H9 (cell line): ENCODE measurements around the gene RPL27A. TPM values are rescaled to one million over a fixed set of nuclear protein-coding genes. Genes with fewer than 3 reads are reported as not detected.
A peak's percentile ranks its signal among the peaks of the same experiment; 100 is the strongest.

Source experiments
- DNase-seq: peaks from one replicate; pipeline ENCODE4 v3.0.0-alpha.2; 2017
- H2AFZ ChIP-seq: one replicate; pipeline ENCODE4 v1.6.1; 2013; ENCODE audit warnings: mild to moderate bottlenecking, low read length, control low read depth, moderate library complexity
- H2AK5ac ChIP-seq: 2 replicates; pipeline ENCODE4 v1.6.1; 2013; ENCODE audit warnings: low read length, control low read depth, mixed read lengths; ENCODE audit not compliant: insufficient read length
- H2BK120ac ChIP-seq: one replicate; pipeline ENCODE4 v1.6.1; 2013; ENCODE audit warnings: low read depth, mild to moderate bottlenecking, low read length, control low read depth, inconsistent platforms; ENCODE audit not compliant: poor library complexity, severe bottlenecking
- H2BK12ac ChIP-seq: 2 replicates; pipeline ENCODE4 v1.6.1; 2013; ENCODE audit warnings: low read length, control low read depth, mixed read lengths, low read depth; ENCODE audit not compliant: insufficient read length
- H2BK15ac ChIP-seq: 2 replicates; pipeline ENCODE4 v1.6.1; 2013; ENCODE audit warnings: low read depth, low read length, control low read depth
- H2BK20ac ChIP-seq: one replicate; pipeline ENCODE4 v1.6.1; 2013; ENCODE audit warnings: low read depth, mild to moderate bottlenecking, low read length, control low read depth, inconsistent platforms; ENCODE audit not compliant: poor library complexity, severe bottlenecking
- H2BK5ac ChIP-seq: 2 replicates; pipeline ENCODE4 v1.6.1; 2013; ENCODE audit warnings: low read length, control low read depth, mixed read lengths; ENCODE audit not compliant: insufficient read length
- H3K14ac ChIP-seq: 2 replicates; pipeline ENCODE4 v1.6.1; 2013; ENCODE audit warnings: low read length, control low read depth; ENCODE audit not compliant: insufficient read depth
- H3K18ac ChIP-seq: 2 replicates; pipeline ENCODE4 v1.6.1; 2013; ENCODE audit warnings: low read depth, mild to moderate bottlenecking, mixed read lengths, low read length, control low read depth; ENCODE audit not compliant: insufficient read length
- H3K23ac ChIP-seq: 2 replicates; pipeline ENCODE4 v1.6.1; 2013; ENCODE audit warnings: low read length, control low read depth, mixed read lengths, low read depth; ENCODE audit not compliant: insufficient read length
- H3K23me2 ChIP-seq: 2 replicates; pipeline ENCODE4 v1.6.1; 2013; ENCODE audit warnings: low read depth, mild to moderate bottlenecking, mixed read lengths, low read length, control low read depth; ENCODE audit not compliant: insufficient read length, poor library complexity, severe bottlenecking
- H3K27ac ChIP-seq: 2 replicates; pipeline ENCODE4 v1.5.1; 2013; ENCODE audit warnings: low read length, control low read depth, mixed read lengths, low read depth; ENCODE audit not compliant: insufficient read length
- H3K27me3 ChIP-seq: 2 replicates; pipeline ENCODE4 v1.6.1; 2013; ENCODE audit warnings: low read length, control low read depth, inconsistent platforms; ENCODE audit not compliant: insufficient read depth
- H3K4ac ChIP-seq: 2 replicates; pipeline ENCODE4 v1.6.1; 2013; ENCODE audit warnings: low read depth, mild to moderate bottlenecking, control low read depth, inconsistent platforms, low read length, moderate library complexity
- H3K4me1 ChIP-seq: 2 replicates; pipeline ENCODE4 v1.6.1; 2013; ENCODE audit warnings: low read length, control low read depth, inconsistent platforms; ENCODE audit not compliant: insufficient read depth
- H3K4me2 ChIP-seq: 2 replicates; pipeline ENCODE4 v1.6.1; 2013; ENCODE audit warnings: low read length, control low read depth, mixed read lengths; ENCODE audit not compliant: insufficient read length, insufficient read depth
- H3K56ac ChIP-seq: 2 replicates; pipeline ENCODE4 v1.6.1; 2013; ENCODE audit warnings: low read depth, mild to moderate bottlenecking, mixed read lengths, low read length, control low read depth; ENCODE audit not compliant: insufficient read length
- H3K79me1 ChIP-seq: 2 replicates; pipeline ENCODE4 v1.6.1; 2013; ENCODE audit warnings: low read depth, mild to moderate bottlenecking, moderate library complexity, low read length, control low read depth, inconsistent platforms; ENCODE audit not compliant: insufficient read depth, poor library complexity, severe bottlenecking
- H3K79me2 ChIP-seq: 2 replicates; pipeline ENCODE4 v1.6.1; 2013; ENCODE audit warnings: low read length, control low read depth, inconsistent platforms; ENCODE audit not compliant: insufficient read depth
- H3K9ac ChIP-seq: 2 replicates; pipeline ENCODE4 v1.6.1; 2013; ENCODE audit warnings: low read length, control low read depth, mixed read lengths; ENCODE audit not compliant: insufficient read length; ENCODE audit errors: extremely low read depth
- H3K9me3 ChIP-seq: one replicate; pipeline ENCODE4 v1.6.1; 2013; ENCODE audit warnings: low read depth, low read length, inconsistent platforms; ENCODE audit not compliant: control insufficient read depth
- H3T11ph ChIP-seq: one replicate; pipeline ENCODE4 v1.6.1; 2013; ENCODE audit warnings: mild to moderate bottlenecking, low read length, control low read depth, inconsistent platforms
- H4K20me1 ChIP-seq: one replicate; pipeline ENCODE4 v1.6.1; 2013; ENCODE audit not compliant: control insufficient read depth, insufficient read length, insufficient read depth
- H4K5ac ChIP-seq: 2 replicates; pipeline ENCODE4 v1.6.1; 2013; ENCODE audit warnings: low read depth, mild to moderate bottlenecking, mixed read lengths, low read length, control low read depth; ENCODE audit not compliant: insufficient read length
- H4K8ac ChIP-seq: replicated peaks from 2 replicates; pipeline ENCODE4 v1.6.1; 2013; ENCODE audit warnings: low read length, control low read depth, mixed read lengths, low read depth; ENCODE audit not compliant: insufficient read length
- H4K91ac ChIP-seq: 2 replicates; pipeline ENCODE4 v1.6.1; 2013; ENCODE audit warnings: low read depth, mild to moderate bottlenecking, moderate library complexity, mixed read lengths, low read length, control low read depth; ENCODE audit not compliant: insufficient read length
- H3K27ac Mint-ChIP-seq, 3 experiments: 2 replicates in 2 of 3; 3 replicates in 1 of 3; pipeline ENCODE4 v1.8.0; 2020 to 2021; ENCODE audit warnings: mixed read lengths in 3 of 3, mild to moderate bottlenecking in 1 of 3, moderate library complexity in 1 of 3
- H3K27me3 Mint-ChIP-seq: 2 replicates; pipeline ENCODE4 v1.8.0; 2021; ENCODE audit warnings: low read depth, mild to moderate bottlenecking, moderate library complexity, mixed read lengths
- H3K36me3 Mint-ChIP-seq, 3 experiments: 2 replicates in 2 of 3; 3 replicates in 1 of 3; pipeline ENCODE4 v1.8.0; 2020 to 2021; ENCODE audit warnings: low read depth in 3 of 3, mixed read lengths in 3 of 3; ENCODE audit not compliant: insufficient read depth in 1 of 3
- H3K4me1 Mint-ChIP-seq, 2 experiments: 2 replicates each; pipeline ENCODE4 v1.8.0; 2020; ENCODE audit warnings: mixed read lengths in 2 of 2
- H3K4me3 Mint-ChIP-seq, 2 experiments: 2 replicates in 1 of 2; 3 replicates in 1 of 2; pipeline ENCODE4 v1.8.0; 2020 to 2021; ENCODE audit warnings: mild to moderate bottlenecking in 2 of 2, mixed read lengths in 2 of 2, moderate library complexity in 1 of 2
- H3K9me3 Mint-ChIP-seq, 2 experiments: 2 replicates in 1 of 2; 3 replicates in 1 of 2; pipeline ENCODE4 v1.8.0; 2020; ENCODE audit warnings: mild to moderate bottlenecking in 2 of 2, mixed read lengths in 2 of 2, moderate library complexity in 1 of 2
- WGBS: extraction: QIAGEN DNeasy Blood & Tissue Kit; methylation state at CpG from one replicate; pipeline ENCODE4 v1.1.7; 2013; ENCODE audit warnings: missing lambda C conversion rate, low lambda C conversion rate, mixed read lengths; ENCODE audit not compliant: insufficient read length; ENCODE audit errors: extremely low coverage; 5-methylcytosine and 5-hydroxymethylcytosine counted together
- total RNA-seq: library from RNA; stranded (reverse); gene quantifications from 2 replicates; pipeline ENCODE4 v1.2.1, GENCODE V29; 2021
- TF ChIP-seq, protein P1 (sequence below): fragments of 200-600 bp; sonication (generic); conservative IDR thresholded peaks from 3 replicates; pipeline ENCODE4 v1.8.0; 2021; ENCODE audit warnings: antibody characterized with exemption, mild to moderate bottlenecking

Gene RPL27A
- total RNA-seq, 1 experiment from 2014 or later, result 1,152 TPM

DNA sequence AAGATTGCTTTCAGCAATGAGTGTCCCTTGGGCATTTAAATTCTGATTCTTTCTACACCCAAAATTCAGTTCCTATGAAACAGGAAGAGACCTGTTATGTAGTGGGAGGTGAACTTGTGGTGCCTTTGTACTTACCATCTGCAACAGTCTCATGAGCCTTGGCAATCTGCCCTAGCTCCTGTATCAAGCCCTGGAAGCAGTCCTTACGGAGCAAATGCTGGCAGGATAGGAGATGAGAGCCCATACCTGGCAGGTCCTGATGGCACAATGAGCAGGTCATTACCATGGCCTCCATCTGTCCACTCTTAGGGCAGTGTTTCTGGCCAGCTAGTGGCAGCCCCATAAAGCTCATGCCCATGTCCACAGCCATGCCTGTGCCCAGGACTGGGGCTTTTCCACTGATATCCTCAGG is 10.9 kb upstream of the RPL27A start:
- H2BK20ac ChIP-seq, result peak overlapping the region; percentile 76
- no peak overlapping the region for H2AFZ ChIP-seq
- peak overlapping the region; percentile 66 for H2BK12ac ChIP-seq
- H3K27ac Mint-ChIP-seq, result peak overlapping the region; percentile 98 to 99 (median 98)
- H3K4me3 Mint-ChIP-seq, result peak overlapping the region; percentile 43 to 50
- H3K9me3 ChIP-seq, result no peaks in the 10 kb centered on the region
- no peak overlapping the region for H3K56ac ChIP-seq
- no peak overlapping the region for H2BK15ac ChIP-seq
- H3K9ac ChIP-seq, result peak overlapping the region; percentile 11
- H3K23ac ChIP-seq, result no peak overlapping the region
- peak; percentile 50 for DNase-seq
- no peaks in the 10 kb centered on the region for H3K27me3 Mint-ChIP-seq
- H4K91ac ChIP-seq, result no peak overlapping the region
- H3K23me2 ChIP-seq, result no peaks in the 10 kb centered on the region
- no peaks in the 10 kb centered on the region for H4K20me1 ChIP-seq
- no peaks in the 10 kb centered on the region for H3K79me2 ChIP-seq
- no peak overlapping the region for H2AK5ac ChIP-seq
- H3T11ph ChIP-seq, result peak overlapping the region; percentile 82
- H3K4me2 ChIP-seq, result peak overlapping the region; percentile 15
- peaks cover 9% of the 10 kb centered on the region; the same call in 1 of the 2 replicates for H3K4me1 ChIP-seq
- peak overlapping the region; percentile 96 for H3K27ac ChIP-seq
- H3K4me1 Mint-ChIP-seq, result peaks cover 32 to 33% of the 10 kb centered on the region in 2 experiments
- H2BK120ac ChIP-seq, result peak overlapping the region; percentile 51
- no peaks in the 10 kb centered on the region for H3K79me1 ChIP-seq
- no CpG with 5 or more reads among the region's 1 CpG for WGBS
- H4K8ac ChIP-seq, result no peak overlapping the region
- H3K18ac ChIP-seq, result peak overlapping the region; percentile 80
- no peak overlapping the region for H4K5ac ChIP-seq
- H3K27me3 ChIP-seq, result no peaks in the 10 kb centered on the region
- peak overlapping the region; percentile 85; the same call in 1 of the 2 replicates for H3K14ac ChIP-seq
- peak overlapping the region; percentile 54 for H2BK5ac ChIP-seq
- H3K9me3 Mint-ChIP-seq, result no peaks in the 10 kb centered on the region
- H3K4ac ChIP-seq, result peak overlapping the region; percentile 12; the same call in 1 of the 2 replicates
- no peaks in the 10 kb centered on the region for H3K36me3 Mint-ChIP-seq
- TF ChIP-seq, protein P1, sequence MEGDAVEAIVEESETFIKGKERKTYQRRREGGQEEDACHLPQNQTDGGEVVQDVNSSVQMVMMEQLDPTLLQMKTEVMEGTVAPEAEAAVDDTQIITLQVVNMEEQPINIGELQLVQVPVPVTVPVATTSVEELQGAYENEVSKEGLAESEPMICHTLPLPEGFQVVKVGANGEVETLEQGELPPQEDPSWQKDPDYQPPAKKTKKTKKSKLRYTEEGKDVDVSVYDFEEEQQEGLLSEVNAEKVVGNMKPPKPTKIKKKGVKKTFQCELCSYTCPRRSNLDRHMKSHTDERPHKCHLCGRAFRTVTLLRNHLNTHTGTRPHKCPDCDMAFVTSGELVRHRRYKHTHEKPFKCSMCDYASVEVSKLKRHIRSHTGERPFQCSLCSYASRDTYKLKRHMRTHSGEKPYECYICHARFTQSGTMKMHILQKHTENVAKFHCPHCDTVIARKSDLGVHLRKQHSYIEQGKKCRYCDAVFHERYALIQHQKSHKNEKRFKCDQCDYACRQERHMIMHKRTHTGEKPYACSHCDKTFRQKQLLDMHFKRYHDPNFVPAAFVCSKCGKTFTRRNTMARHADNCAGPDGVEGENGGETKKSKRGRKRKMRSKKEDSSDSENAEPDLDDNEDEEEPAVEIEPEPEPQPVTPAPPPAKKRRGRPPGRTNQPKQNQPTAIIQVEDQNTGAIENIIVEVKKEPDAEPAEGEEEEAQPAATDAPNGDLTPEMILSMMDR, result no peak
